ENCODE measurements around the gene MYO5B. TPM values are rescaled to one million over a fixed set of nuclear protein-coding genes. Genes with fewer than 3 reads are reported as not detected.

MYO5B gene
- total RNA-seq, 1 experiment from 2014 or later, result 32.1 TPM

DNA sequence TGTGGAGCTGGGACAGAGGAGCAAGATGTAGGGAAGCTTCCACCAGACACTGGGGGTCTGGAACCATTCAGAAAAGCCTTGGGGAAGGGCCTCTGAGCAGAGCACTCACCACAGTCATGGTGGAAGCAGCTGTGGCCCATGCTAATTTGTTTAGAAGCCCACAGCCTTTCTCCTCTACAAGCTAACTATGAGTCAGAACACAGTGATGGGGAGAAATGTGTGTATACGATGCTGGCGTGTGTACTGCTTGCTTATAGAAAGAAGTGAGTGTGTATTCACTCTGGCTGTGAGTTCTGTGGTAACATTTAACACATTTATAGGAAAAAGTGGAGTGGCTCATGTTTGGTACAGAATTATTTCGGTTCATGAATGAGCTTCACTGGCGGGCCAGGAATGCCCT is 224.6 kb downstream of the MYO5B start:
- POLR2A ChIA-PET, result no interaction called here
- RAD21 ChIA-PET (ENCODE audit: low non-redundant PET in 1 of 2, low total read pairs in 2 of 2, uncharacterized antibody in 2 of 2, unreplicated experiment in 2 of 2), result no interaction called here

More for the DNA sequence above, 224.6 kb downstream of the MYO5B start:
- H3K9ac ChIP-seq (ENCODE audit: low read length), result no peak overlapping the region
- no TSS peak for BruUV-seq (replicated peaks)
- intact Hi-C loops (cut with micrococcal nuclease), result no loop called here
- no peaks in the 10 kb centered on the region; the same call in 1 of the 2 replicates for H3K27me3 ChIP-seq (ENCODE audit: insufficient read depth, low read length)
- no peaks in the 10 kb centered on the region for H4K20me1 ChIP-seq (ENCODE audit: insufficient read depth)
- H3K9me2 ChIP-seq (ENCODE audit: insufficient read depth), result no peaks in the 10 kb centered on the region
- CTCF ChIA-PET, result no interaction called here
- no peak overlapping the region for H2AFZ ChIP-seq (ENCODE audit: low read depth, low read length, poor library complexity, severe bottlenecking)
- no peaks in the 10 kb centered on the region for H3K36me3 ChIP-seq (ENCODE audit: control insufficient read depth in 1 of 2, insufficient read depth in 2 of 2, low read length in 2 of 2)
- no peaks in the 10 kb centered on the region for H3K9me3 ChIP-seq (ENCODE audit: control insufficient read depth in 1 of 2, insufficient read depth in 1 of 2, low read depth in 1 of 2, low read length in 2 of 2)
- peaks cover 27 to 35% of the 10 kb centered on the region in 2 experiments for H3K4me1 ChIP-seq (ENCODE audit: control insufficient read depth in 1 of 2, insufficient read depth in 2 of 2, low read length in 2 of 2)
- TF ChIP-seq ZFX (IDR thresholded peaks at IDR 0.05) (no peak), JUND (IDR thresholded peaks at IDR 0.05) (no peak), POLR2AphosphoS5 (IDR thresholded peaks at IDR 0.05; ENCODE audit: low read depth, low read length) (no peak), ZNF274 (IDR thresholded peaks at IDR 0.05; ENCODE audit: low read depth, low read length) (no peak), CEBPB (IDR thresholded peaks at IDR 0.05; ENCODE audit: low read depth) (no peak), RAD21 (IDR thresholded peaks at IDR 0.05; ENCODE audit: low read depth) (no peak), EZH2 (IDR thresholded peaks at IDR 0.05) (no peak), CBX3 (IDR thresholded peaks at IDR 0.05; ENCODE audit: low read depth) (no peak), TCF7L2 (IDR thresholded peaks at IDR 0.05; ENCODE audit: borderline replicate concordance, extremely low read depth, insufficient read depth, insufficient read length) (no peak), SP1 (IDR thresholded peaks at IDR 0.05; ENCODE audit: low read depth) (no peak), POLR2A (IDR thresholded peaks at IDR 0.05; ENCODE audit: borderline replicate concordance, extremely low read depth, insufficient read depth, insufficient read length) (no peak), SRF (IDR thresholded peaks at IDR 0.05; ENCODE audit: low read depth) (no peak), YY1 (IDR thresholded peaks at IDR 0.05; ENCODE audit: extremely low read depth, insufficient replicate concordance, low read depth, low read length) (no peak)
- TF ChIP-seq, protein P1, sequence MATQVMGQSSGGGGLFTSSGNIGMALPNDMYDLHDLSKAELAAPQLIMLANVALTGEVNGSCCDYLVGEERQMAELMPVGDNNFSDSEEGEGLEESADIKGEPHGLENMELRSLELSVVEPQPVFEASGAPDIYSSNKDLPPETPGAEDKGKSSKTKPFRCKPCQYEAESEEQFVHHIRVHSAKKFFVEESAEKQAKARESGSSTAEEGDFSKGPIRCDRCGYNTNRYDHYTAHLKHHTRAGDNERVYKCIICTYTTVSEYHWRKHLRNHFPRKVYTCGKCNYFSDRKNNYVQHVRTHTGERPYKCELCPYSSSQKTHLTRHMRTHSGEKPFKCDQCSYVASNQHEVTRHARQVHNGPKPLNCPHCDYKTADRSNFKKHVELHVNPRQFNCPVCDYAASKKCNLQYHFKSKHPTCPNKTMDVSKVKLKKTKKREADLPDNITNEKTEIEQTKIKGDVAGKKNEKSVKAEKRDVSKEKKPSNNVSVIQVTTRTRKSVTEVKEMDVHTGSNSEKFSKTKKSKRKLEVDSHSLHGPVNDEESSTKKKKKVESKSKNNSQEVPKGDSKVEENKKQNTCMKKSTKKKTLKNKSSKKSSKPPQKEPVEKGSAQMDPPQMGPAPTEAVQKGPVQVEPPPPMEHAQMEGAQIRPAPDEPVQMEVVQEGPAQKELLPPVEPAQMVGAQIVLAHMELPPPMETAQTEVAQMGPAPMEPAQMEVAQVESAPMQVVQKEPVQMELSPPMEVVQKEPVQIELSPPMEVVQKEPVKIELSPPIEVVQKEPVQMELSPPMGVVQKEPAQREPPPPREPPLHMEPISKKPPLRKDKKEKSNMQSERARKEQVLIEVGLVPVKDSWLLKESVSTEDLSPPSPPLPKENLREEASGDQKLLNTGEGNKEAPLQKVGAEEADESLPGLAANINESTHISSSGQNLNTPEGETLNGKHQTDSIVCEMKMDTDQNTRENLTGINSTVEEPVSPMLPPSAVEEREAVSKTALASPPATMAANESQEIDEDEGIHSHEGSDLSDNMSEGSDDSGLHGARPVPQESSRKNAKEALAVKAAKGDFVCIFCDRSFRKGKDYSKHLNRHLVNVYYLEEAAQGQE (IDR thresholded peaks at IDR 0.05; ENCODE audit: low read depth), result no peak
- TF ChIP-seq, protein P2, sequence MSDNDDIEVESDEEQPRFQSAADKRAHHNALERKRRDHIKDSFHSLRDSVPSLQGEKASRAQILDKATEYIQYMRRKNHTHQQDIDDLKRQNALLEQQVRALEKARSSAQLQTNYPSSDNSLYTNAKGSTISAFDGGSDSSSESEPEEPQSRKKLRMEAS (IDR thresholded peaks at IDR 0.05), result no peak
- TF ChIP-seq, protein P3, sequence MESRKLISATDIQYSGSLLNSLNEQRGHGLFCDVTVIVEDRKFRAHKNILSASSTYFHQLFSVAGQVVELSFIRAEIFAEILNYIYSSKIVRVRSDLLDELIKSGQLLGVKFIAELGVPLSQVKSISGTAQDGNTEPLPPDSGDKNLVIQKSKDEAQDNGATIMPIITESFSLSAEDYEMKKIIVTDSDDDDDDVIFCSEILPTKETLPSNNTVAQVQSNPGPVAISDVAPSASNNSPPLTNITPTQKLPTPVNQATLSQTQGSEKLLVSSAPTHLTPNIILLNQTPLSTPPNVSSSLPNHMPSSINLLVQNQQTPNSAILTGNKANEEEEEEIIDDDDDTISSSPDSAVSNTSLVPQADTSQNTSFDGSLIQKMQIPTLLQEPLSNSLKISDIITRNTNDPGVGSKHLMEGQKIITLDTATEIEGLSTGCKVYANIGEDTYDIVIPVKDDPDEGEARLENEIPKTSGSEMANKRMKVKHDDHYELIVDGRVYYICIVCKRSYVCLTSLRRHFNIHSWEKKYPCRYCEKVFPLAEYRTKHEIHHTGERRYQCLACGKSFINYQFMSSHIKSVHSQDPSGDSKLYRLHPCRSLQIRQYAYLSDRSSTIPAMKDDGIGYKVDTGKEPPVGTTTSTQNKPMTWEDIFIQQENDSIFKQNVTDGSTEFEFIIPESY (IDR thresholded peaks at IDR 0.05; ENCODE audit: extremely low read depth, insufficient replicate concordance, low read length), result no peak
- TF ChIP-seq, protein P4, sequence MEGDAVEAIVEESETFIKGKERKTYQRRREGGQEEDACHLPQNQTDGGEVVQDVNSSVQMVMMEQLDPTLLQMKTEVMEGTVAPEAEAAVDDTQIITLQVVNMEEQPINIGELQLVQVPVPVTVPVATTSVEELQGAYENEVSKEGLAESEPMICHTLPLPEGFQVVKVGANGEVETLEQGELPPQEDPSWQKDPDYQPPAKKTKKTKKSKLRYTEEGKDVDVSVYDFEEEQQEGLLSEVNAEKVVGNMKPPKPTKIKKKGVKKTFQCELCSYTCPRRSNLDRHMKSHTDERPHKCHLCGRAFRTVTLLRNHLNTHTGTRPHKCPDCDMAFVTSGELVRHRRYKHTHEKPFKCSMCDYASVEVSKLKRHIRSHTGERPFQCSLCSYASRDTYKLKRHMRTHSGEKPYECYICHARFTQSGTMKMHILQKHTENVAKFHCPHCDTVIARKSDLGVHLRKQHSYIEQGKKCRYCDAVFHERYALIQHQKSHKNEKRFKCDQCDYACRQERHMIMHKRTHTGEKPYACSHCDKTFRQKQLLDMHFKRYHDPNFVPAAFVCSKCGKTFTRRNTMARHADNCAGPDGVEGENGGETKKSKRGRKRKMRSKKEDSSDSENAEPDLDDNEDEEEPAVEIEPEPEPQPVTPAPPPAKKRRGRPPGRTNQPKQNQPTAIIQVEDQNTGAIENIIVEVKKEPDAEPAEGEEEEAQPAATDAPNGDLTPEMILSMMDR (IDR thresholded peaks at IDR 0.05 in 2 of 3, conservative IDR thresholded peaks at IDR 0.05 in 1 of 3; ENCODE audit: borderline replicate concordance in 1 of 3, insufficient read depth in 1 of 3, low read depth in 2 of 3, low read length in 2 of 3), result no peak
- TF ChIP-seq, protein P5, sequence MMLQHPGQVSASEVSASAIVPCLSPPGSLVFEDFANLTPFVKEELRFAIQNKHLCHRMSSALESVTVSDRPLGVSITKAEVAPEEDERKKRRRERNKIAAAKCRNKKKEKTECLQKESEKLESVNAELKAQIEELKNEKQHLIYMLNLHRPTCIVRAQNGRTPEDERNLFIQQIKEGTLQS (IDR thresholded peaks at IDR 0.05), result no peak
- H3K4me3 ChIP-seq (replicated peaks in 1 of 2; ENCODE audit: low read depth in 1 of 2, low read length in 2 of 2), result no peak overlapping the region
- DNase-seq (ENCODE audit: low read depth, low spot score) (no peak), ATAC-seq (no peak)
- no peaks in the 10 kb centered on the region for H3K79me2 ChIP-seq (ENCODE audit: insufficient read depth, low read length)
- no peak overlapping the region for H3K4me2 ChIP-seq (ENCODE audit: low read length)
- H3K27ac ChIP-seq (ENCODE audit: low read depth, low read length), result no peak overlapping the region
